H1 (cell line): ENCODE measurements around the gene TRIM9. TPM values are rescaled to one million over a fixed set of nuclear protein-coding genes. Genes with fewer than 3 reads are reported as not detected.

Source experiments
- BCL11A ChIP-seq, 2 experiments: IDR thresholded peaks; one replicate each; pipeline ENCODE4 v1.6.1; 2011; ENCODE audit warnings: low read depth in 2 of 2, low read length in 2 of 2, mild to moderate bottlenecking in 2 of 2
- CBX5 ChIP-seq: fragments of 300-800, 300-1000 bp; sonication (generic); IDR thresholded peaks from 2 replicates; pipeline ENCODE4 v1.7.1; 2016; ENCODE audit warnings: antibody characterized with exemption, low read length, low read depth
- RXRA ChIP-seq: IDR thresholded peaks from 2 replicates; pipeline ENCODE4 v1.6.1; 2011; ENCODE audit warnings: low read depth, mild to moderate bottlenecking, low read length, moderate library complexity; ENCODE audit not compliant: insufficient read depth
- polyA plus RNA-seq, 7 experiments: library from polyadenylated mRNA; depleted of rRNA in 3 of 7; stranded (reverse) in 5 of 7; unstranded in 2 of 7; fragments of >200 nt in 5 of 7; fragments of 200-250 nt in 2 of 7; gene quantifications; 1 replicate in 5 of 7; 2 replicates in 1 of 7; 4 replicates in 1 of 7; pipeline versions ENCODE4 v1.2.1 to v1.2.3, GENCODE V29; 2011 to 2013; ENCODE audit warnings: missing spikeins in 2 of 7, mixed read lengths in 2 of 7
- total RNA-seq: library from RNA; stranded (reverse); fragmentation: NEBNext Ultra II Directional; extraction: Animal tissue kit (Norgen Biotek cat#: 25700); gene quantifications from 2 replicates; pipeline ENCODE4 v1.2.1, GENCODE V29; 2021

TRIM9 gene
- total and polyA plus RNA-seq, 2 of the 8 experiments (the other 6 are each of a cell fraction or from before 2014, with no cell fraction given) = 2.7 to 5.4 TPM

DNA sequence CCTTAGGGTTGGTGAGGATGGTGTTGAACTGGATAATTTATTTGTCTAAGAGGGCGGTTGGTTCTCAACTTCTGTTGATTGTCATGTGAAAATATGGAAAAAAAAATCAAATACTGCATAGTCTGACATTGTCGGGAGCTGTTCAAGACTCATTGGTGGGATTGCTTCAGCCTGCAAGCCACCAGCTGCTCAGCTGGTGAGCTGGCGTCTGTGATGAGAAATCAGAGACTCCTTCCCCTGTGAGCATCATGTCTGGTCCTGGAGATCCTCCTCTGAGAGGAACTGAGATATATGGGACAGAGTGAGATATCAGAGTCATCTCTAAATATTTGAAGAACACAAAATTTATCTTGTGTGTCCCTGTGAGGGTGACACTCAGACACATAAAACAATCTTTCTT lies 49.9 kb downstream of the TRIM9 start (continued):
- TF ChIP-seq CBX5 = no peak
- TF ChIP-seq BCL11A (IDR thresholded peaks at IDR 0.05; ENCODE audit: low read depth in 2 of 2, low read length in 2 of 2) = no peak
- no peak for TF ChIP-seq RXRA
